Natural killer cell (primary cell): Measurements from ENCODE around the gene FAM89B. TPM values are rescaled to one million over a fixed set of nuclear protein-coding genes. Genes with fewer than 3 reads are reported as not detected.

Experiments used
- ATAC-seq, 3 donors: fragments of 150-1000 bp in 2 of 3; fragments of 200-7000 bp in 1 of 3; cut with Tn5 transposase; 1 replicate in 1 of 3; 2 replicates in 2 of 3; pipeline ENCODE4 v1.10.0; 2021; ENCODE audit warnings: mild to moderate bottlenecking in 2 of 3, moderate library complexity in 2 of 3
- DNase-seq, 2 donors: peaks; one replicate each; pipeline versions ENCODE4 v3.0.0 to v3.0.0-alpha.2; 2013 to 2021; ENCODE audit warnings: mixed read lengths in 1 of 2
- H3K27ac ChIP-seq: one replicate; pipeline ENCODE4 v1.5.1; 2013; ENCODE audit warnings: mild to moderate bottlenecking, low read length
- H3K27me3 ChIP-seq: one replicate; pipeline ENCODE4 v1.6.1; 2013; ENCODE audit warnings: low read length; ENCODE audit not compliant: control insufficient read depth, insufficient read depth
- H3K36me3 ChIP-seq: one replicate; pipeline ENCODE4 v1.6.1; 2013; ENCODE audit warnings: low read length; ENCODE audit not compliant: control insufficient read depth, insufficient read depth
- H3K4me1 ChIP-seq: one replicate; pipeline ENCODE4 v1.6.1; 2013; ENCODE audit warnings: low read length; ENCODE audit not compliant: control insufficient read depth, insufficient read depth
- H3K4me3 ChIP-seq: one replicate; pipeline ENCODE4 v1.5.1; 2013; ENCODE audit warnings: low read length
- H3K9me3 ChIP-seq: one replicate; pipeline ENCODE4 v1.6.1; 2013; ENCODE audit warnings: low read length; ENCODE audit not compliant: control insufficient read depth, insufficient read depth
- H3K27ac Mint-ChIP-seq, 2 donors: one replicate each; pipeline ENCODE4 v1.8.0; 2022; ENCODE audit warnings: mild to moderate bottlenecking in 2 of 2, mixed read lengths in 2 of 2, moderate library complexity in 1 of 2
- H3K27me3 Mint-ChIP-seq, 2 donors: one replicate each; pipeline ENCODE4 v1.8.0; 2022; ENCODE audit warnings: low read depth in 2 of 2, mixed read lengths in 2 of 2
- H3K36me3 Mint-ChIP-seq: one replicate; pipeline ENCODE4 v1.8.0; 2022; ENCODE audit warnings: mixed read lengths
- H3K4me1 Mint-ChIP-seq, 2 donors: one replicate each; pipeline ENCODE4 v1.8.0; 2022; ENCODE audit warnings: mixed read lengths in 2 of 2
- H3K4me3 Mint-ChIP-seq: one replicate; pipeline ENCODE4 v1.8.0; 2022; ENCODE audit warnings: mild to moderate bottlenecking, moderate library complexity, mixed read lengths
- H3K9me3 Mint-ChIP-seq, 2 donors: one replicate each; pipeline ENCODE4 v1.8.0; 2022; ENCODE audit warnings: mixed read lengths in 2 of 2
- CTCF ChIP-seq: fragments of 200-600 bp; IDR thresholded peaks from one replicate; pipeline ENCODE4 v1.8.0; 2022; ENCODE audit warnings: antibody characterized with exemption
- WGBS: methylation state at CpG from one replicate; pipeline ENCODE4 v1.1.7; 2013; ENCODE audit warnings: missing lambda C conversion rate; ENCODE audit not compliant: insufficient coverage; 5-methylcytosine and 5-hydroxymethylcytosine counted together
- intact Hi-C: fragments of 100-400 bp; cut with micrococcal nuclease; formaldehyde crosslinking; loops from one replicate; pipeline ENCODE4 v1.14.2; 2022
- total RNA-seq, 4 donors: library from RNA; stranded (reverse); fragments of 120-200 nt in 1 of 4; gene quantifications; one replicate each; pipeline versions ENCODE4 v1.2.3 to v1.2.4, GENCODE V29; 2013 to 2022

FAM89B gene
- total RNA-seq, 3 donors from 2014 or later (not counting 1 experiment from before 2014, with no cell fraction given): 41.4 to 52.4 (median 44.6) TPM

- Mint-ChIP-seq H3K4me3 (peak within 1 kb of the TSS; percentile 91), H3K9me3 (no peaks in the 10 kb centered on the region), H3K4me1 (peaks cover 24 to 52% of the 10 kb centered on the region in 2 donors), H3K27ac (peak within 1 kb of the TSS; percentile 88 to 95), H3K36me3 (no peaks in the 10 kb centered on the region), H3K27me3 (no peaks in the 10 kb centered on the region)
- no peak for TF ChIP-seq CTCF
- under 1% methylated on average over 78 of the region's 79 CpGs for WGBS
- Histone ChIP-seq H3K27ac (peak within 1 kb of the TSS; percentile 98), H3K4me1 (peaks cover 56% of the 10 kb centered on the region), H3K36me3 (no peaks in the 10 kb centered on the region), H3K27me3 (no peaks in the 10 kb centered on the region), H3K4me3 (peak within 1 kb of the TSS; percentile 48), H3K9me3 (no peaks in the 10 kb centered on the region)
- DNase-seq (peak in 1 of 2 donors; percentile 67), ATAC-seq (peak; percentile 60 to 68 (median 62))
- intact Hi-C loops: no loop called here
Measured at GRCh38 chr11:65558002-65558929, 14.1 kb upstream of the FAM89B start, which contains the start of gene LTBP3. Gene LTBP3, minus strand, starts transcription at chr11:65558359. Its CDS starts 400 bp downstream, at chr11:65557959.

DNA sequence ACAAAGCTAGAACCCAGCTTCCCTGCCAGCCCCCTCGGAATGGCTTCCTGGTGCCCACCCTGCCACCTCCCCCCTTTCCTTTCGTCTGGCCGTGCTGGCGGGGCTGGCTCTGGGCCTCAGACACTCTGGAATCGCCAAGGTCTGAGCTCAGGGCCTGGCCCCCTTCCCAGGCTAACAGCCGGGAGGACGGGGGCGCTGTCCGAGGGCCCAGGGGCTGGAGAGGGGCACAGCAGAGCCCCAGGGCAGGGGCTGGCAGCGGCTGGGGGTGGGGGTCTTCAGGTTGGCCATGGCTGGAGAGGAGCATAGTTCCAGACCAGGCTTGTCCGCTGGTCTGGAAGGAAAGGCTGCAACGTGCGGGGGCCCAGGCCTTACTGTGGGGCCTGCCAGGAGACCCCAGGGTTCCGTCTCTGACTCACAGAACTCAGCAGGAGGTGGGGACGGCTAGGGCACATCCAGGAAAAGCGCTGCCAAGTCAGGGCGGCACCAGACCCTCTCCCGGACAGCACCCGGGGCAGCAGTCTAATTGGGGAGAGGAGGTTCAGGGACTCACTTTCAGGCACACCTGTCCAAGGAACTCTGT, 13.3 kb upstream of the FAM89B start:
- peak overlapping the region; percentile 48 for H3K4me3 ChIP-seq
- Mint-ChIP-seq H3K27me3 (no peaks in the 10 kb centered on the region), H3K9me3 (no peaks in the 10 kb centered on the region), H3K4me1 (peaks cover 24 to 50% of the 10 kb centered on the region in 2 donors), H3K36me3 (no peaks in the 10 kb centered on the region), H3K27ac (peak overlapping the region; percentile 71 to 95), H3K4me3 (peak overlapping the region; percentile 60)
- intact Hi-C loops: no loop called here
- DNase-seq (no peak), ATAC-seq (no peak)
- H3K27ac ChIP-seq: peak overlapping the region; percentile 98
- H3K27me3 ChIP-seq: no peaks in the 10 kb centered on the region
- peaks cover 56% of the 10 kb centered on the region for H3K4me1 ChIP-seq
- WGBS: 70% methylated on average over 19 of the region's 19 CpGs
- H3K36me3 ChIP-seq: no peaks in the 10 kb centered on the region
- TF ChIP-seq CTCF: no peak
- no peaks in the 10 kb centered on the region for H3K9me3 ChIP-seq

- peaks cover 55% of the 10 kb centered on the region for H3K4me1 ChIP-seq
- ATAC-seq (no peak), DNase-seq (no peak)
- H3K36me3 ChIP-seq: no peaks in the 10 kb centered on the region
- Mint-ChIP-seq H3K9me3 (no peaks in the 10 kb centered on the region), H3K4me3 (no peak overlapping the region), H3K36me3 (no peaks in the 10 kb centered on the region), H3K27me3 (no peaks in the 10 kb centered on the region), H3K27ac (peak overlapping the region; percentile 71 to 95), H3K4me1 (peaks cover 21 to 47% of the 10 kb centered on the region in 2 donors)
- no peak for TF ChIP-seq CTCF
- H3K9me3 ChIP-seq: no peaks in the 10 kb centered on the region
- no peaks in the 10 kb centered on the region for H3K27me3 ChIP-seq
- WGBS: 95% methylated on average over 5 of the region's 5 CpGs
- no peak overlapping the region for H3K27ac ChIP-seq
- intact Hi-C loops: no loop called here
- H3K4me3 ChIP-seq: no peak overlapping the region
Measured at GRCh38 chr11:65559535-65559934, 12.8 kb upstream of the FAM89B start.
